ENCODE results near the gene TXNRD3.

DNA sequence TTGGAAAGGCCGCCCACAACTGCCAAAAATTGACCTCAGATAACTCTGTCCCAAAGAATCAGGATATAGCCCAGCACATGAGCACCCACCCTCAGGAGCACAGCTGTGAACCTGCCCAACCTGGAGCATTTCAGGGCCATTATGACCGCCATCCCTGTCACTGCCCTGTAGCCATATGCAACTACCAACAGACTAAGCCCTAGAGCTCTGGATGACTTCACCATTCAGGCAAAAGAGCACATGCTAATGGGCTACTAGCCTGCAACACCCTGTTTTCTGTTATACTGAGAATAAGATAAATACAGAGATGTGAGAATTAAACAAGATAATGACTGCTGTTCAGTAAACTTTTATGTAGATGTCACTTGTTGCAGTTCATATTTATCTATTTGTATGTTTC lies 45.0 kb downstream of the TXNRD3 start:
- TF ChIP-seq CTCF (IDR thresholded peaks at IDR 0.05; ENCODE audit: low read depth, low read length) (no peak), EZH2phosphoT487 (IDR thresholded peaks at IDR 0.05; ENCODE audit: low read depth) (no peak)
